OCI-LY3 (cell line): ENCODE measurements around the gene EVX1.
A peak's percentile ranks its signal among the peaks of the same experiment; 100 is the strongest.

ENCODE experiments used
- H2AFZ ChIP-seq: fragments of 200-600, 300-600 bp; shearing (Covaris generic); 2 replicates; pipeline ENCODE4 v1.6.0; 2014; ENCODE audit warnings: antibody characterized with exemption, low read depth, low read length
- H3K27ac ChIP-seq: fragments of 200-600, 300-600 bp; sonication (generic); 2 replicates; pipeline ENCODE4 v1.5.1; 2014; ENCODE audit warnings: mild to moderate bottlenecking, low read length, moderate library complexity, mixed read lengths
- H3K27me3 ChIP-seq: fragments of 200-600, 300-600 bp; sonication (generic); 2 replicates; pipeline ENCODE4 v1.6.1; 2014; ENCODE audit warnings: low read depth, low read length, mixed read lengths
- H3K36me3 ChIP-seq: fragments of 200-600, 300-600 bp; sonication (generic); replicated peaks from 2 replicates; pipeline ENCODE3; 2014; ENCODE audit warnings: low read depth, low read length, mixed read lengths
- H3K4me1 ChIP-seq: fragments of 300-600, 200-600 bp; sonication (generic); 2 replicates; pipeline ENCODE4 v1.6.1; 2014; ENCODE audit warnings: low read length, mixed read lengths
- H3K4me2 ChIP-seq: fragments of 200-600, 300-600 bp; sonication (generic); 2 replicates; pipeline ENCODE4 v1.6.1; 2014; ENCODE audit warnings: low read length, mixed read lengths
- H3K4me3 ChIP-seq: fragments of 300-600, 200-600 bp; sonication (generic); 2 replicates; pipeline ENCODE4 v1.5.1; 2014; ENCODE audit warnings: antibody characterized with exemption, mild to moderate bottlenecking, low read length, moderate library complexity
- H3K79me2 ChIP-seq: fragments of 300-600, 200-600 bp; shearing (Covaris generic); 2 replicates; pipeline ENCODE4 v1.6.1; 2014; ENCODE audit warnings: mild to moderate bottlenecking, low read length, mixed read lengths
- H3K9ac ChIP-seq: fragments of 300-600, 200-600 bp; shearing (Covaris generic); 2 replicates; pipeline ENCODE4 v1.6.0; 2014; ENCODE audit warnings: mild to moderate bottlenecking, low read length, moderate library complexity
- H3K9me3 ChIP-seq: fragments of 200-600, 300-600 bp; shearing (Covaris generic); 2 replicates; pipeline ENCODE4 v1.6.1; 2014; ENCODE audit warnings: low read length, mixed read lengths; ENCODE audit not compliant: insufficient read depth
- H4K20me1 ChIP-seq: fragments of 200-600, 300-600 bp; sonication (generic); 2 replicates; pipeline ENCODE4 v1.6.1; 2016; ENCODE audit warnings: low read length, mixed read lengths; ENCODE audit not compliant: insufficient read depth
- CTCF ChIP-seq: fragments of 200-600, 300-600 bp; sonication (generic); IDR thresholded peaks from 2 replicates; pipeline ENCODE4 v1.5.1; 2014; ENCODE audit warnings: antibody characterized with exemption, low read length, low read depth
- EZH2phosphoT487 ChIP-seq: fragments of 200-600 bp; shearing (Covaris generic); IDR thresholded peaks from 2 replicates; pipeline ENCODE4 v1.6.1; 2018; ENCODE audit warnings: antibody characterized with exemption, mixed run types, low read depth

The EVX1 gene

DNA sequence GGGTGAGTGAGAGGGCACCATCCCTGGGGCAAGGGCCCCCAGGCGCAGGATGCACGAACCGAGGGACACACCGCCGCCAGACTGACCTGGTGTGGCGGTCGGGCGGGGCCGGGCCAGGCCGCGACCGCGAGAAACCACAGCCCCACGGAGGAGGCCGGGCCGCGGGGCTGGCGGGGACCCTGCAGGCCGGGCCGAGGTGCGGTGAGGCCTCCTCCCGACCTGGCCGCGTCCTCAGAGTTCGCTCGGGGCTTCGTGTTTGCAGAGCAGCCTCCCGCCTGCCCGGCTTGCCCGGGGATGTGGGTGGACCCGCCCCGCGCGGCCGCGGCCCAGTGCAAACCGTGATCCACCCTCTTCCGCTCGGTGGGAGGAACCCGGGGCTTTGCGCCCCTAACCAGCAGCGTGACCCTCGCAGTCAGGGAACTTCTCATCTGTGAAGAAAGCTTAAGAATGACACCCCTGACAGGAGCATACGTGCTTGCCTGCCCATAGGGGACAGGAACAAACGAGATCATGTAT is 22.1 kb upstream of the EVX1 start:
- H3K27ac ChIP-seq, result no peak overlapping the region
- no peak for TF ChIP-seq CTCF
- TF ChIP-seq EZH2phosphoT487, result no peak
- no peak overlapping the region for H3K9ac ChIP-seq
- no peak overlapping the region for H2AFZ ChIP-seq
- H3K4me1 ChIP-seq, result peaks cover 13% of the 10 kb centered on the region
- no peak overlapping the region for H3K4me2 ChIP-seq
- peaks cover 20% of the 10 kb centered on the region for H3K27me3 ChIP-seq
- no peaks in the 10 kb centered on the region for H3K9me3 ChIP-seq
- H3K36me3 ChIP-seq, result no peaks in the 10 kb centered on the region
- H4K20me1 ChIP-seq, result no peaks in the 10 kb centered on the region
- no peaks in the 10 kb centered on the region for H3K79me2 ChIP-seq
- H3K4me3 ChIP-seq, result no peak overlapping the region

- Histone ChIP-seq H3K27ac (no peak overlapping the region), H3K4me1 (peaks cover 13% of the 10 kb centered on the region), H3K36me3 (no peaks in the 10 kb centered on the region), H4K20me1 (no peaks in the 10 kb centered on the region), H3K9ac (no peak overlapping the region), H2AFZ (no peak overlapping the region), H3K4me2 (peak overlapping the region; percentile 29), H3K27me3 (peaks cover 20% of the 10 kb centered on the region), H3K79me2 (no peaks in the 10 kb centered on the region), H3K9me3 (no peaks in the 10 kb centered on the region), H3K4me3 (no peak overlapping the region)
- no peak for TF ChIP-seq EZH2phosphoT487
- TF ChIP-seq CTCF, result no peak
These were observed 21.3 kb upstream of the EVX1 start for GRCh38 chr7:27221201-27221797.

DNA sequence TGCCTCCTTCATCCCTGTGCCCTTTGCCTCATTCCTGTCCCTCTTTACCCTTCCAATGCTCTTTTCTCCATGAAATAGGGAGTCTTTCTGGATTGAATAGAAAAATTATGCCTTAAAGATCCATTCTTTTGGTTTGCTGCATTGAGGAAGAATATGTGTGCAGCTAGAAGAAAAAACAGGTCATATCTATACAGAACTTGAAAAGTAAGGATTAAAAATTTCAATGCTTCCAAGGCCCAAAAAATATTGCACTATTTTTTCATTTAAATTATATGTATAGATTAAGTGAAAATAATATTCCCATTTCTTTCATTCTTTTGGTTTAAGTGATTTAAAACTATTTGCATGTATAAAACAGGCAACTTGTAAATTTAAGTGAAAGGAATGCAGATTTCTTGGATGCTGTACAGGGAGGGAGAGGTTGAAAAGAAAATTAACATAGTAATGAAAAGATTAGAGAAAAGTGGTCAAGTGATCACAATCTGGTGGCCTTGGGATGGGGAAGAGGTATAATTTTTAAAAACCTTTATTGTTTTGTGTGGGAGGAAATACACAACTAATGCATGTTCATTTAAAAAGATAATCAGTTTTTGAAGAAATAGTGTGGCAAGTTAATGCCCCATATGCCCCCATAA is 18.5 kb upstream of the EVX1 start:
- Histone ChIP-seq H3K4me1 (peaks cover 13% of the 10 kb centered on the region), H3K9ac (no peak overlapping the region), H3K36me3 (no peaks in the 10 kb centered on the region), H3K4me2 (no peak overlapping the region), H3K27me3 (peaks cover 20% of the 10 kb centered on the region), H3K4me3 (no peak overlapping the region), H2AFZ (no peak overlapping the region), H4K20me1 (no peaks in the 10 kb centered on the region), H3K27ac (no peak overlapping the region), H3K9me3 (no peaks in the 10 kb centered on the region), H3K79me2 (no peaks in the 10 kb centered on the region)
- TF ChIP-seq CTCF (no peak), EZH2phosphoT487 (no peak)

GRCh38 chr7:27224983-27225934 is 17.3 kb upstream of the EVX1 start:
- no peak overlapping the region for H3K4me2 ChIP-seq
- no peaks in the 10 kb centered on the region for H3K79me2 ChIP-seq
- no peak overlapping the region for H2AFZ ChIP-seq
- no peak overlapping the region for H3K9ac ChIP-seq
- no peak overlapping the region for H3K4me3 ChIP-seq
- no peaks in the 10 kb centered on the region for H3K36me3 ChIP-seq
- TF ChIP-seq CTCF (no peak), EZH2phosphoT487 (no peak)
- H3K27me3 ChIP-seq, result peaks cover 20% of the 10 kb centered on the region
- H3K4me1 ChIP-seq, result peaks cover 13% of the 10 kb centered on the region
- H3K9me3 ChIP-seq, result no peaks in the 10 kb centered on the region
- H4K20me1 ChIP-seq, result no peaks in the 10 kb centered on the region
- no peak overlapping the region for H3K27ac ChIP-seq
